ENCODE results near the gene PRAMEF11. TPM values are rescaled to one million over a fixed set of nuclear protein-coding genes. Genes with fewer than 3 reads are reported as not detected.
A peak's percentile ranks its signal among the peaks of the same experiment; 100 is the strongest.
"Not testable (repeated sequence)": the region's sequence is repeated elsewhere in the genome, so short reads cannot be mapped to it uniquely, and the experiment has no call there.

Gene PRAMEF11
- total and polyA plus RNA-seq, 4 donors: not detected

DNA sequence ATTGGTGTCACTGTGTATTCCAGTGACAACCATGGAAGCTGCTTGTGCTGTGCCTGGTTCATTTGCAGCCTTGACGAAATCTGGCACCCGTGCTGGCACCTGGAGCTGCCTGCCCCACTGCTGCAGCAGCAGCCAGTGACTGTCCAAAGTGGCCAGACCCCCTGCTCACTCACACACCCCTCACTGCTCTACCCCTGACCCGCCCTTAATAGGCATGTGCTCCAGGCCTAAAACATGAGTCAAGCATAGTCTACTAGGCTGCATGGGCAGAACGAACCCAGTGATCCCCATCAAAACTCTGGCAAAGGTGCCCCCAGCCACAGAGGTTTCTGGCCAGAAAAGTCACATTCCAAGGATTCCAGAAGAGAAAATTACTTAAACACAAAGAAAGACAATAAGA, 32.3 kb downstream of the PRAMEF11 start:
- no peak for DNase-seq (ENCODE audit: low spot score)
- Histone ChIP-seq H3K9me3 (ENCODE audit: control insufficient read depth in 4 of 4, low read length in 3 of 4) (no peaks in the 10 kb centered on the region), H3K4me1 (ENCODE audit: control insufficient read depth in 4 of 4, insufficient read depth in 4 of 4, low read length in 3 of 4) (no peaks in the 10 kb centered on the region), H3K36me3 (ENCODE audit: control insufficient read depth in 4 of 4, insufficient read depth in 3 of 4, low read depth in 1 of 4, low read length in 3 of 4) (no peaks in the 10 kb centered on the region), H3K4me3 (ENCODE audit: low read depth in 1 of 3, low read length in 3 of 3) (no peak overlapping the region), H3K27me3 (ENCODE audit: control insufficient read depth in 4 of 4, insufficient read depth in 4 of 4, low read length in 3 of 4) (no peaks in the 10 kb centered on the region), H3K9ac (ENCODE audit: low read depth in 1 of 2, low read length in 2 of 2) (no peak overlapping the region), H3K27ac (ENCODE audit: low read depth in 1 of 2, low read length in 2 of 2) (no peak overlapping the region)
- 55% methylated on average over 4 of the region's 4 CpGs for WGBS
- no peak for TF ChIP-seq FOXA1 (IDR thresholded peaks at IDR 0.05)
- TF ChIP-seq GABPA (IDR thresholded peaks at IDR 0.05 in 1 of 2, conservative IDR thresholded peaks at IDR 0.05 in 1 of 2): no peak
- no peak for TF ChIP-seq HNF4A (conservative IDR thresholded peaks at IDR 0.05)
- no peak for TF ChIP-seq YY1 (IDR thresholded peaks at IDR 0.05)
- no peak for TF ChIP-seq NR2F2 (IDR thresholded peaks at IDR 0.05)
- TF ChIP-seq, protein P1, sequence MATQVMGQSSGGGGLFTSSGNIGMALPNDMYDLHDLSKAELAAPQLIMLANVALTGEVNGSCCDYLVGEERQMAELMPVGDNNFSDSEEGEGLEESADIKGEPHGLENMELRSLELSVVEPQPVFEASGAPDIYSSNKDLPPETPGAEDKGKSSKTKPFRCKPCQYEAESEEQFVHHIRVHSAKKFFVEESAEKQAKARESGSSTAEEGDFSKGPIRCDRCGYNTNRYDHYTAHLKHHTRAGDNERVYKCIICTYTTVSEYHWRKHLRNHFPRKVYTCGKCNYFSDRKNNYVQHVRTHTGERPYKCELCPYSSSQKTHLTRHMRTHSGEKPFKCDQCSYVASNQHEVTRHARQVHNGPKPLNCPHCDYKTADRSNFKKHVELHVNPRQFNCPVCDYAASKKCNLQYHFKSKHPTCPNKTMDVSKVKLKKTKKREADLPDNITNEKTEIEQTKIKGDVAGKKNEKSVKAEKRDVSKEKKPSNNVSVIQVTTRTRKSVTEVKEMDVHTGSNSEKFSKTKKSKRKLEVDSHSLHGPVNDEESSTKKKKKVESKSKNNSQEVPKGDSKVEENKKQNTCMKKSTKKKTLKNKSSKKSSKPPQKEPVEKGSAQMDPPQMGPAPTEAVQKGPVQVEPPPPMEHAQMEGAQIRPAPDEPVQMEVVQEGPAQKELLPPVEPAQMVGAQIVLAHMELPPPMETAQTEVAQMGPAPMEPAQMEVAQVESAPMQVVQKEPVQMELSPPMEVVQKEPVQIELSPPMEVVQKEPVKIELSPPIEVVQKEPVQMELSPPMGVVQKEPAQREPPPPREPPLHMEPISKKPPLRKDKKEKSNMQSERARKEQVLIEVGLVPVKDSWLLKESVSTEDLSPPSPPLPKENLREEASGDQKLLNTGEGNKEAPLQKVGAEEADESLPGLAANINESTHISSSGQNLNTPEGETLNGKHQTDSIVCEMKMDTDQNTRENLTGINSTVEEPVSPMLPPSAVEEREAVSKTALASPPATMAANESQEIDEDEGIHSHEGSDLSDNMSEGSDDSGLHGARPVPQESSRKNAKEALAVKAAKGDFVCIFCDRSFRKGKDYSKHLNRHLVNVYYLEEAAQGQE (IDR thresholded peaks at IDR 0.05): no peak
- TF ChIP-seq TAF1 (conservative IDR thresholded peaks at IDR 0.05): no peak

DNA sequence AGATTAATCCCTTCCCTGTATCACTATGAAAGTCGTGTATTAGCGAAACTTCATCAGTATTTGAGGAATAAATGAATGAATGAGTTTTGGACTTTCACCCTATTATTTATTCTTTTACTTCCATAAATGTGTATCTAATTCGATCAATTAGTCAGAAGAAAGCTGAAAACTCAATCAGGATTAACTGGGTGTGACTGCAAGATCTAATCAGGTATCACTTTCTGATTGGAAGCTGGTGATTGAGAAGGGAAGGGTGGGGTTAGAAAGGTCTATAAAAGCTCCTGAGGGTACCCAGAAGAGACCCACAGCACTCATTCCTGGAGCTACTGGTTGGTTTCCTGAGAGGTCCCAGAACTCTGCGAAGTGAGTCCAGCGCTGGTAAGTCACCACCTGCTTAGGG, 40.1 kb downstream of the PRAMEF11 start, which contains the start of gene PRAMEF1:
PRAMEF1 (plus strand) TSS at position 301 of the 400 bp plus-strand sequence. CDS start 1,831 bp downstream, outside the sequence.
- WGBS: 77% methylated on average over 5 of the region's 5 CpGs
- H3K27ac ChIP-seq (ENCODE audit: low read depth in 1 of 2, low read length in 2 of 2); H3K4me1 ChIP-seq (ENCODE audit: control insufficient read depth in 4 of 4, insufficient read depth in 4 of 4, low read length in 3 of 4); H3K36me3 ChIP-seq (ENCODE audit: control insufficient read depth in 4 of 4, insufficient read depth in 3 of 4, low read depth in 1 of 4, low read length in 3 of 4); H3K4me3 ChIP-seq (ENCODE audit: low read depth in 1 of 3, low read length in 3 of 3); H3K9me3 ChIP-seq (ENCODE audit: control insufficient read depth in 4 of 4, low read length in 3 of 4); DNase-seq (ENCODE audit: low spot score); H3K9ac ChIP-seq (ENCODE audit: low read depth in 1 of 2, low read length in 2 of 2); H3K27me3 ChIP-seq (ENCODE audit: control insufficient read depth in 4 of 4, insufficient read depth in 4 of 4, low read length in 3 of 4): not testable (repeated sequence)

DNA sequence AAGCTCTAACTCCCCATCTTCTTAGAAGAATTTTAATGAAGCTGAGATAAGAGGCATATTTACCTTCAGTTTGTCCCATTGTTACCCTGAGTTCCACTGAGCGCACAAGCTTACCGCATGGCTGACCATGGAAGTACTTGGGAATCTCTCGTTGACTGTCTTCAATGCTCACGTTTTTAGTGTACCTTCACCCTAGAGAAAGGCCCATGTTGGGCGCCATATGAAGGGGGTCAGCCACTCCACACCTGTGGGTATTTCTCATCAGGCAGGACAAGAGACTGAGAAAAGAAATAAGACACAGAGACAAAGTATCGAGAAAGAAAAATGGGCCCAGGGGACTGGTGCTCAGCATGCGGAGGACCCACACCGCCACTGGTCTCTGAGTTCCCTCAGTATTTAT, 46.5 kb downstream of the PRAMEF11 start:
- not testable (repeated sequence) for H3K9me3 ChIP-seq (ENCODE audit: control insufficient read depth in 4 of 4, low read length in 3 of 4); H3K4me3 ChIP-seq (ENCODE audit: low read depth in 1 of 3, low read length in 3 of 3); H3K9ac ChIP-seq (ENCODE audit: low read depth in 1 of 2, low read length in 2 of 2); DNase-seq (ENCODE audit: low spot score); H3K27ac ChIP-seq (ENCODE audit: low read depth in 1 of 2, low read length in 2 of 2); H3K4me1 ChIP-seq (ENCODE audit: control insufficient read depth in 4 of 4, insufficient read depth in 4 of 4, low read length in 3 of 4); H3K36me3 ChIP-seq (ENCODE audit: control insufficient read depth in 4 of 4, insufficient read depth in 3 of 4, low read depth in 1 of 4, low read length in 3 of 4); H3K27me3 ChIP-seq (ENCODE audit: control insufficient read depth in 4 of 4, insufficient read depth in 4 of 4, low read length in 3 of 4)
- 81% methylated on average over 8 of the region's 8 CpGs for WGBS

DNA sequence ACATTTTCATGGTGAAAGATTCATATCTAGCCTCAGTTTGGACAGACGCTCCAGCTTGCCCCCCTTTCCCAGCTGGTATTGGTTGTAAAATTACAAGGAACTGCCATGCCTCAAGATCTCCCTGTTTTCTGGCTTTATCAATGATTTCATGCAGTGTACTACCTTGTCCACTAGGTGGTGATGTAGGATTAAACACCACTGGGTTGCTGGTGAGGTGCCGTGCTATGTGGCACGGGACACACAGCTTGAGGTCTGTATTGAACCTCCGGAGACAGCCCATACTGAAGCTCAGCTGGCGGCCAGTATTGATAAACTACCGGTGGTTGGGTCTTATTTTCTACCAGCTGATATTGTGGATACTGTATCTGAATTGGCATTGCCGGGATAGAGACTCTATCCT, 47.4 kb downstream of the PRAMEF11 start:
- not testable (repeated sequence) for DNase-seq (ENCODE audit: low spot score); H3K9me3 ChIP-seq (ENCODE audit: control insufficient read depth in 4 of 4, low read length in 3 of 4)
- 42% methylated on average over 6 of the region's 7 CpGs for WGBS

DNA sequence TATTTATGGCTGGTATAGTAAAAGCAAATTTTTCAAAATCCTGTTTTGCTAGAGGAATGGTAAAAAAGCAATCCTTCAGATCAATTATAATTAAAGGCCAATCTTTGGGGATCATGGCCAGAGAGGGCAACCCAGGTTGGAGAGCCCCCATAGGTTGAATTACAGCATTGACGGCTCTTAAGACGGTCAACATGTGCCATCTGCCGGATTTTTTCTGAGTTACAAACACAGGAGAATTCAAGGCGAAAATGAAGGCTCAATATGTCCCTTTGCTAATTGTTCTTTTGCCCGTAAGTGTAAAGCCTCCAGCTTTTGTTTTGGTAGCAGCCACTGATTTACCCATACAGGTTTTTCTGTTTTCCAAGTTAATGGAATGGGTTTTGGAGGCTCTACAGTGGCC, 49.7 kb downstream of the PRAMEF11 start:
- H3K9me3 ChIP-seq (ENCODE audit: control insufficient read depth in 4 of 4, low read length in 3 of 4); DNase-seq (ENCODE audit: low spot score); H3K27ac ChIP-seq (ENCODE audit: low read depth in 1 of 2, low read length in 2 of 2); H3K9ac ChIP-seq (ENCODE audit: low read depth in 1 of 2, low read length in 2 of 2); H3K27me3 ChIP-seq (ENCODE audit: control insufficient read depth in 4 of 4, insufficient read depth in 4 of 4, low read length in 3 of 4); H3K4me3 ChIP-seq (ENCODE audit: low read depth in 1 of 3, low read length in 3 of 3); H3K36me3 ChIP-seq (ENCODE audit: control insufficient read depth in 4 of 4, insufficient read depth in 3 of 4, low read depth in 1 of 4, low read length in 3 of 4); H3K4me1 ChIP-seq (ENCODE audit: control insufficient read depth in 4 of 4, insufficient read depth in 4 of 4, low read length in 3 of 4): not testable (repeated sequence)
- 72% methylated on average over 5 of the region's 5 CpGs for WGBS

More for the DNA sequence above, 47.4 kb downstream of the PRAMEF11 start:
- H3K27me3 ChIP-seq (ENCODE audit: control insufficient read depth in 4 of 4, insufficient read depth in 4 of 4, low read length in 3 of 4); H3K9ac ChIP-seq (ENCODE audit: low read depth in 1 of 2, low read length in 2 of 2); H3K36me3 ChIP-seq (ENCODE audit: control insufficient read depth in 4 of 4, insufficient read depth in 3 of 4, low read depth in 1 of 4, low read length in 3 of 4); H3K4me1 ChIP-seq (ENCODE audit: control insufficient read depth in 4 of 4, insufficient read depth in 4 of 4, low read length in 3 of 4); H3K4me3 ChIP-seq (ENCODE audit: low read depth in 1 of 3, low read length in 3 of 3); H3K27ac ChIP-seq (ENCODE audit: low read depth in 1 of 2, low read length in 2 of 2): not testable (repeated sequence)
- peak; percentile 62 to 65 for TF ChIP-seq RAD21 (IDR thresholded peaks at IDR 0.05)
- TF ChIP-seq, protein P2, sequence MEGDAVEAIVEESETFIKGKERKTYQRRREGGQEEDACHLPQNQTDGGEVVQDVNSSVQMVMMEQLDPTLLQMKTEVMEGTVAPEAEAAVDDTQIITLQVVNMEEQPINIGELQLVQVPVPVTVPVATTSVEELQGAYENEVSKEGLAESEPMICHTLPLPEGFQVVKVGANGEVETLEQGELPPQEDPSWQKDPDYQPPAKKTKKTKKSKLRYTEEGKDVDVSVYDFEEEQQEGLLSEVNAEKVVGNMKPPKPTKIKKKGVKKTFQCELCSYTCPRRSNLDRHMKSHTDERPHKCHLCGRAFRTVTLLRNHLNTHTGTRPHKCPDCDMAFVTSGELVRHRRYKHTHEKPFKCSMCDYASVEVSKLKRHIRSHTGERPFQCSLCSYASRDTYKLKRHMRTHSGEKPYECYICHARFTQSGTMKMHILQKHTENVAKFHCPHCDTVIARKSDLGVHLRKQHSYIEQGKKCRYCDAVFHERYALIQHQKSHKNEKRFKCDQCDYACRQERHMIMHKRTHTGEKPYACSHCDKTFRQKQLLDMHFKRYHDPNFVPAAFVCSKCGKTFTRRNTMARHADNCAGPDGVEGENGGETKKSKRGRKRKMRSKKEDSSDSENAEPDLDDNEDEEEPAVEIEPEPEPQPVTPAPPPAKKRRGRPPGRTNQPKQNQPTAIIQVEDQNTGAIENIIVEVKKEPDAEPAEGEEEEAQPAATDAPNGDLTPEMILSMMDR (IDR thresholded peaks at IDR 0.05; ENCODE audit: low read depth, low read length, missing input control): peak; percentile 12

Data from liver (tissue), 9 donors.